ENCODE data around the gene GRIA1.
A peak's percentile ranks its signal among the peaks of the same experiment; 100 is the strongest.

GRIA1 gene

DNA sequence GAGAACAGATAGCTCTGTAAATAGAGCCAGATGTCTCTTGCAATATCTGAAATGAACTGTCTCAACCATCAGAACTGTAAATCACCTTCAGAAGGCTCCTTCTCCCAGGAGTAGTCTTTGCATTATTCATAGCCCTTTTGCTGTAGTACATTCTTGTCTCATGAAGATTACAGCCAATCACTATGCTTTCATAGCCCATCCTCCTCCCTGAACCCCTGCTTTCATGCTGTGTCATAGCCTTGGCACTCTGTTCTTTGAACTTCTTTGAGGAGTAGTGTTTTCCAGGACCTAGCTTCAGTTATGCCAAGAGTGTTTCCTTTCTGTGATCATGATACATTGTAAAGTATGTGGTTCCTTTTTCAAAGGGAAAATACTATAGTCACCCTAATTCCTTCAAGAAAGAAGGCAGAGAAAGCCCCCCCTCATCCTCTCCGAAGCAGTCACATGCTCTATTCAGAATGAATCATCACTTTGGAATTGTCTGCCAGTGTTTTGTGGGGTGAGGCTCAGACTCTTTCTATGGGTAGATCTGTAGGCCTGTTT lies 61.1 kb downstream of the GRIA1 start:
- H2AFZ ChIP-seq (ENCODE audit: low read length), result peak overlapping the region; percentile 30; the same call in 1 of the 2 replicates
- no peak overlapping the region for H3K27ac ChIP-seq (ENCODE audit: low read length)
- no peaks in the 10 kb centered on the region for H3K36me3 ChIP-seq (replicated peaks; ENCODE audit: insufficient read depth, low read length)
- H4K20me1 ChIP-seq (ENCODE audit: insufficient read depth, low read length), result no peaks in the 10 kb centered on the region
- H3K9ac ChIP-seq (ENCODE audit: low read length), result no peak overlapping the region
- no peak for TF ChIP-seq EZH2 (optimal IDR thresholded peaks at IDR 0.05; ENCODE audit: low read depth, low read length)
- TF ChIP-seq, protein P1, sequence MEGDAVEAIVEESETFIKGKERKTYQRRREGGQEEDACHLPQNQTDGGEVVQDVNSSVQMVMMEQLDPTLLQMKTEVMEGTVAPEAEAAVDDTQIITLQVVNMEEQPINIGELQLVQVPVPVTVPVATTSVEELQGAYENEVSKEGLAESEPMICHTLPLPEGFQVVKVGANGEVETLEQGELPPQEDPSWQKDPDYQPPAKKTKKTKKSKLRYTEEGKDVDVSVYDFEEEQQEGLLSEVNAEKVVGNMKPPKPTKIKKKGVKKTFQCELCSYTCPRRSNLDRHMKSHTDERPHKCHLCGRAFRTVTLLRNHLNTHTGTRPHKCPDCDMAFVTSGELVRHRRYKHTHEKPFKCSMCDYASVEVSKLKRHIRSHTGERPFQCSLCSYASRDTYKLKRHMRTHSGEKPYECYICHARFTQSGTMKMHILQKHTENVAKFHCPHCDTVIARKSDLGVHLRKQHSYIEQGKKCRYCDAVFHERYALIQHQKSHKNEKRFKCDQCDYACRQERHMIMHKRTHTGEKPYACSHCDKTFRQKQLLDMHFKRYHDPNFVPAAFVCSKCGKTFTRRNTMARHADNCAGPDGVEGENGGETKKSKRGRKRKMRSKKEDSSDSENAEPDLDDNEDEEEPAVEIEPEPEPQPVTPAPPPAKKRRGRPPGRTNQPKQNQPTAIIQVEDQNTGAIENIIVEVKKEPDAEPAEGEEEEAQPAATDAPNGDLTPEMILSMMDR (IDR thresholded peaks at IDR 0.05; ENCODE audit: low read length), result no peak
- no peak for TF ChIP-seq EZH2phosphoT487 (IDR thresholded peaks at IDR 0.05; ENCODE audit: low read length)
- no peaks in the 10 kb centered on the region for H3F3A ChIP-seq (ENCODE audit: insufficient read depth, low read length)
- peaks cover 6% of the 10 kb centered on the region; the same call in 1 of the 2 replicates for H3K4me1 ChIP-seq (ENCODE audit: low read length)
- H3K9me2 ChIP-seq (replicated peaks; ENCODE audit: insufficient read depth, low read length), result no peaks in the 10 kb centered on the region
- H3K9me3 ChIP-seq (replicated peaks; ENCODE audit: insufficient read depth, low read length), result no peaks in the 10 kb centered on the region
- H3K4me3 ChIP-seq (ENCODE audit: low read length), result no peak overlapping the region
- no peaks in the 10 kb centered on the region for H3K79me2 ChIP-seq (ENCODE audit: low read length)
- H3K4me2 ChIP-seq (ENCODE audit: low read depth, low read length), result no peak overlapping the region
- DNase-seq, result no peak
- H3K27me3 ChIP-seq (replicated peaks; ENCODE audit: insufficient read depth, low read length), result no peaks in the 10 kb centered on the region

DNA sequence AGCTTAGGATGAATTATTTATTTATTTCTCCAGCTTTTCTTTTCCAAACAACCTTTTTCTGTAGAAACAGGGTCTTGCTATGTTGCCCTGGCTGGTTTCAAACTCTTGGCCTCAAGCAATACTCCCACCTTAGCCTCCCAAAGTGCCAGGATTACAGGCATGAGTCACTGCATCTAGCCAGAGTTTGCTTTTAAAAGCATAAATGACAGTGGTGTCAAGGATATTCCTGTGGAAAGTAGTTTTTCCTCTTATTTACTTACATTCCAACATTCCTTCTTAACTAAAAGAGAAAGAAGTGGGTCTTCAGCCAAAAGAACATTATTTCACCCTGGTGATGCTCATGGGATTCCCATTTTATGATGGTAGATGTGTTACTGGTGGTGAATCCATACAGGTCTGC lies 62.4 kb downstream of the GRIA1 start:
- no peak overlapping the region for H3K9ac ChIP-seq (ENCODE audit: low read length)
- H3K27ac ChIP-seq (ENCODE audit: low read length), result no peak overlapping the region
- H3K9me2 ChIP-seq (replicated peaks; ENCODE audit: insufficient read depth, low read length), result no peaks in the 10 kb centered on the region
- H3K27me3 ChIP-seq (replicated peaks; ENCODE audit: insufficient read depth, low read length), result no peaks in the 10 kb centered on the region
- DNase-seq, result no peak
- TF ChIP-seq, protein P1 (IDR thresholded peaks at IDR 0.05; ENCODE audit: low read length), result no peak
- TF ChIP-seq EZH2phosphoT487 (IDR thresholded peaks at IDR 0.05; ENCODE audit: low read length), result no peak
- TF ChIP-seq EZH2 (optimal IDR thresholded peaks at IDR 0.05; ENCODE audit: low read depth, low read length), result no peak
- H3K36me3 ChIP-seq (replicated peaks; ENCODE audit: insufficient read depth, low read length), result no peaks in the 10 kb centered on the region
- no peaks in the 10 kb centered on the region for H3K9me3 ChIP-seq (replicated peaks; ENCODE audit: insufficient read depth, low read length)
- H3K4me2 ChIP-seq (ENCODE audit: low read depth, low read length), result no peak overlapping the region
- no peak overlapping the region for H3K4me3 ChIP-seq (ENCODE audit: low read length)
- H4K20me1 ChIP-seq (ENCODE audit: insufficient read depth, low read length), result no peaks in the 10 kb centered on the region
- H2AFZ ChIP-seq (ENCODE audit: low read length), result no peak overlapping the region
- H3K4me1 ChIP-seq (ENCODE audit: low read length), result peaks cover 6% of the 10 kb centered on the region; the same call in 1 of the 2 replicates
- H3K79me2 ChIP-seq (ENCODE audit: low read length), result no peaks in the 10 kb centered on the region
- no peaks in the 10 kb centered on the region for H3F3A ChIP-seq (ENCODE audit: insufficient read depth, low read length)

DNA sequence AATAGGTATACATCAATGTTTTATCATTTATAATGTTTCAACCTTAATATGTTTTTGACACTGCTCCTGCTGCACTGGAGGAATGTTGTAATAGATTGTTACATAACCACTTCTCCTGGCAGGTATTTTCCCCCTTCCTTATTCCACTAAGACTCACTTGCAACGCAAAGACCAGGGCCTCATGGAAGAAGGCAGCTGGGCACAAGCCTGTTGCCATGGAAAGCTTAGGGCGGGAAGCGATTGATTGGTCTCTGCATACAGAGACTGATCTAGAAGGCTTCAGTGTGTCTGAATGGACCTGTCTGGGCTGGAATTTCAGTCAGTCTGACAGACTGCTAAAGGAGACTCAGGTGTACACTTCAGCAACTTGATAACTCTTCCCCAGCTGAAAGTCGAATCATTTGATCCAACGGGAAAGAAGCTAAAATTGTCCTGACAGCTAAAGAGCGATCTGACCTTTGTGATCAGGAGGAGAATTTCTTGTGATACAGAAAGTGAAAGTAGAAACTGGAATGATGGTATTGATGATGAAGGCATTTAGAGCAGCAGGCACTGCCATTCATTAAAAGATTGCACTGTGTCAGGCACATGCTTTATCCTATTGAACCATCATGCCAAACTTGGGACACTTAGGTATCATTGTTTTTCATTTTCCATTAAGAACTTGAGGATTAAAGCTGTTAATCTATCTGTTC lies 65.1 kb downstream of the GRIA1 start:
- Histone ChIP-seq H4K20me1 (ENCODE audit: insufficient read depth, low read length) (no peaks in the 10 kb centered on the region), H3F3A (ENCODE audit: insufficient read depth, low read length) (no peaks in the 10 kb centered on the region), H3K27ac (ENCODE audit: low read length) (no peak overlapping the region), H3K4me3 (ENCODE audit: low read length) (no peak overlapping the region), H3K36me3 (replicated peaks; ENCODE audit: insufficient read depth, low read length) (no peaks in the 10 kb centered on the region), H3K27me3 (replicated peaks; ENCODE audit: insufficient read depth, low read length) (no peaks in the 10 kb centered on the region), H3K9me2 (replicated peaks; ENCODE audit: insufficient read depth, low read length) (no peaks in the 10 kb centered on the region), H3K9ac (ENCODE audit: low read length) (no peak overlapping the region), H3K79me2 (ENCODE audit: low read length) (no peaks in the 10 kb centered on the region), H2AFZ (ENCODE audit: low read length) (no peak overlapping the region), H3K4me1 (ENCODE audit: low read length) (peaks cover 6% of the 10 kb centered on the region; the same call in 1 of the 2 replicates), H3K9me3 (replicated peaks; ENCODE audit: insufficient read depth, low read length) (no peaks in the 10 kb centered on the region), H3K4me2 (ENCODE audit: low read depth, low read length) (no peak overlapping the region)
- DNase-seq, result no peak
- TF ChIP-seq, protein P1 (IDR thresholded peaks at IDR 0.05; ENCODE audit: low read length), result no peak
- TF ChIP-seq EZH2phosphoT487 (IDR thresholded peaks at IDR 0.05; ENCODE audit: low read length), result no peak

Measured in MM.1S (cell line).